Activated CD4-positive, alpha-beta T cell treated with anti-CD3 and anti-CD28 coated beads, Interleukin-2, amount 50 U/mL, for 48 hours (primary cell): ENCODE results near the gene SCGB3A2.
"Not testable (repeated sequence)": the region's sequence is repeated elsewhere in the genome, so short reads cannot be mapped to it uniquely, and the experiment has no call there.

Source experiments
- DNase-seq, 2 experiments: peaks; one replicate each; pipeline ENCODE4 v3.0.0-alpha.2; 2020

SCGB3A2 gene

DNA sequence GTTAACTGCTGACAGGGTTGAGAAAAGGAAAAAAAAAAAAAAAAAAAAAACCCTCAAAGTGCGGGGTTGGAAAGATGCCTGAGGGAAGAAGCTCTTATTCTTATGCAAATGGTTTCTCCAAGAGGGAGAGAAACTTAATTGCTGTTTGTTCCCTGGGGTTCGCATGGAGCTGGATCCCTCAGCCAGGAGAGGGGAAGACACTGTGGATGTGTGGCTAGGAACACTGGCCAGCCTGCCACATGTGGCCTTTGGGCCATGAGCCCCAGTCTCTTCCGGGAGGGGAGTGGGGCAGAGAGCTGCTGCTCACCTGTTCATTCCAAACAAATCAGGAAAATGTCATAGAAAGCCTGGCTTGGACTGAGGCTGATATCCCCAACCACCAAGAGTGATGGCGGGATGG is 9.4 kb upstream of the SCGB3A2 start:
- DNase-seq = no peak

DNA sequence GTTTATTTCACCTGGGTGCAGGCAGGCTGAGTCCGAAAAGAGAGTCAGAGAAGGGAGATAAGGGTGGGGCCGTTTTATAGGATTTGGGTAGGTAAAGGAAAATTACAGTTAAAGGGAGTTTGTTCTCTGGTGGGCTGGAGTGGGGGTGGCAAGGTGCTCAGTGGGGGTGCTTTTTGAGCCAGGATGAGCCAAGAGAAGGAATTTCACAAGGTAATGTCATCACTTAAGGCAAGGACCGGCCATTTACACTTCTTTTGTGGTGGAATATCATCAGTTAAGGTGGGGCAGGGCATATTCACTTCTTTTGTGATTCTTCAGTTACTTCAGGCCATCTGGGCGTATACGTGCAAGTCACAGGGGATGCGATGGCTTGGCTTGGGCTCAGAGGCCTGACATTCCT is 8.6 kb upstream of the SCGB3A2 start:
- DNase-seq = not testable (repeated sequence)

DNA sequence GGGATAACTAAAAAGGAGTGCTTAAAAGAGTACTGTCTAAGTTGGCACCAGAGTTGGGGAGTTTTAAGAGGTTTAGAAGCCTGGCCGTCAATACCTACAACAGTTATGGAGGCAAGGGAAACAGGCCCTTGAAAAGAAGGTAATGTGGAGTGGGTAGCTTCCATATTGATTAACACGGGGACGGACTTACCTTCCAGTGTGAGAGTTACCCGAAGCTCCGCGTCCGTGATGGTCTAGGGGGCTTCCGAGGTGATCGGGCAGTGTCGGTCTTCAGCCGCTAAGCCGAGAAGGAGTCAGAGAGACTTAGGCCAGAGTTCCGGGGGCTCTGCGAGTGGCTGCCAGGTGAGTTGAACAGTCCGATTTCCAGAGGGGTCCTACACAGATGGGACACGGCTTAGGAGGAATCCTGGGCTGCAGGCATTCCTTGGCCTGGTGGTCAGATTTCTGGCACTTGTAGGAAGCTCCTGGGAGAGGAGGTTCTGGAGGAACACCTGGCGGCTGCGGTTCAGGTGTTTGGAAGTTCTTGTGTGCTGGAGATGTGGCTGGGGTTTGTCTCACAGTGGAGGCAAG is 6.4 kb upstream of the SCGB3A2 start:
- not testable (repeated sequence) for DNase-seq

DNA sequence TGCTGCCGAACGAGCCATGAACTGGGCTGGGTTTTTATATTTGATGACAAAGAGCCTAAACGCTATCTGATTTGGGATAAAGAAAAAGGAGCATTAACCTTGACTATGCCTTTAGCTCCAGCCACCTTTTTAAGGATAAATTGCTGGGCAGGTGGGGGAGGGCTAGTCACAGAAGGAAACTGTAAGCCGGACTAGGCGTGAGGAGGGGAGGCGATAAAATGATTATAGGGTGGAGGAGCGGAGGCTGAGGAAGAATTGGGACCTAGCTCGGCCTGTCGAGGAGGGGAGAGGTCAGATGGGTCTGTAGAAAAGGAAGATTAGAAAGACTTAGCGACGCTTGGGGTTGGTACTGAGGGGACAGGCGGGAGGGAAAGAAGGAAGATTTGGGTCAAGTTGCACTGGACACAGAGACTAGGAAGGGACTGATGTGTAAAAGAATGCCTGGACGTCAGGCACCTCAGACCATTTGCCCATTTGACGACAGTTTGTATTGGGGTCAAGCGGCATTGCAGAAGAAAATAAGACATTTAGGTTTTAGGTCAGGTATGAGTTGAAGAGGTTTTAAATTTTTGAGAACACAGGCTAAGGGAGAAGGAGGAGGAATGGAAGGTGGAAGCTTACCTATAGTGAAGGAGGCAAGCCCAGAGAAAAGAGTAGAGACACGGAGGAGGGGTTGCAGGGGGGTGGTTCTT is 5.6 kb upstream of the SCGB3A2 start:
- DNase-seq = not testable (repeated sequence)

DNA sequence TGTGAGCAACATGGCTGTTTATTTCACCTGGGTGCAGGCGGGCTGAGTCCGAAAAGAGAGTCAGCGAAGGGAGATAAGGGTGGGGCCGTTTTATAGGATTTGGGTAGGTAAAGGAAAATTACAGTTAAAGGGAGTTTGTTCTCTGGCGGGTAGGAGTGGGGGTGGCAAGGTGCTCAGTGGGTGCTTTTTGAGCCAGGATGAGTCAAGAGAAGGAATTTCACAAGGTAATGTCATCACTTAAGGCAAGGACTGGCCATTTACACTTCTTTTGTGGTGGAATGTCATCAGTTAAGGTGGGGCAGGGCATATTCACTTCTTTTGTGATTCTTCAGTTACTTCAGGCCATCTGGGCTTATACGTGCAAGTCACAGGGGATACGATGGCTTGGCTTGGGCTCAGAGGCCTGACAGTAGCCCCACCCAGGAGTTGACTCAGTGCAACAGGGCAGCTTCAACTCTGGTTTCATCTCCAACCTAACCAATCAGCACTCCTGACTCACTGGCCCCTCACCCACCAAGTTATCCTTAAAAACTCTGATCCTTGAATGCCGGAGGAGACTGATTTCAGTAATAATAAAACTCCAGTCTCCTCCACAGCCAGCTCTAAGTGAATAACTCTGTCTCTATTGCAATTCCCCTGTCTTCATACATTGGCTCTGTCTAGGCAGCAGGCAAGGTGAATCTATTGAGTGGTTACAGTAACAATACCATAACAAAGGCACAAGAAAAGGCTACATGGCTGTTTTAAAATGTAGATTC is 4.2 kb upstream of the SCGB3A2 start:
- not testable (repeated sequence) for DNase-seq

DNA sequence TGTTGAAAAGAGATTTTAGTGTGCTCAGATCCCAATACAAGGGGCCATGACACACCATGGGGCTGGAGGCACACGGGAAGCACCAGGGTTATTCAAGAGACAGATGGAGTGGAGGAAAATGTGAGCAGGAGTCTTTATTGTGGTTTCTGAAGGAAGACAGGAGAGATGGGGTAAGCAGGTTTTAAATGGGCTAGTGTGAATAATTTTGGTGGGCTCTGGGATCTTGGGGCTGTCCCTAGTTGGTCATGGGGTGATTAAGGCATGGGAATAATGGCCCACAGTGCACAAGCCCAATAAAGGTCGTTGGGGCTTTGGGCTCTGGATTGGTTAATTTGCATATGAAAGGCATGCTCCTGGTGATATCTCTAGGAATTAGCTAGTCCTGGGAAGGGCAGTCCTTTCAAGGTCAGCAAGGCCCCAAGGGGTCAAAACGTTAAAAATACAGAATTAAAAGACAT is 3.6 kb upstream of the SCGB3A2 start:
- no peak for DNase-seq

DNA sequence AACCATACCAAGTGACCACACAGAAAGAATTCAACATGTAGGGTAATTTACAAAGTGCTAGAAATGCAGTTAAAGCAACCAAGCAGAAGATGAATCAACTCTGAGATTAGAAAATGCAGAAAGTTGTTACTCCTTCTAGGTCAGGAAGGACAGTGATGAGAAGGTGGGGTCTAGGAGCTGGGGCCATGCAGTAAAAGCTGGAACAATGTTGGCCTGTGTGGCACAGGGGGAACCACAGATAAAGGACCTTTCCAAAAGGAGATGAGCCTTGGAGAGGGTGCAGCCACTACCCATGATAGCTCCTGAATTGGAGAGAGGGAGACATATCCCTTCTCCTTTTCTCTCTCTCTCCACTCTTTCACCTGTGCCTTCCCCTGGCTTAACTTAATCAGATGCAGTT is 2.4 kb upstream of the SCGB3A2 start:
- DNase-seq = no peak

DNA sequence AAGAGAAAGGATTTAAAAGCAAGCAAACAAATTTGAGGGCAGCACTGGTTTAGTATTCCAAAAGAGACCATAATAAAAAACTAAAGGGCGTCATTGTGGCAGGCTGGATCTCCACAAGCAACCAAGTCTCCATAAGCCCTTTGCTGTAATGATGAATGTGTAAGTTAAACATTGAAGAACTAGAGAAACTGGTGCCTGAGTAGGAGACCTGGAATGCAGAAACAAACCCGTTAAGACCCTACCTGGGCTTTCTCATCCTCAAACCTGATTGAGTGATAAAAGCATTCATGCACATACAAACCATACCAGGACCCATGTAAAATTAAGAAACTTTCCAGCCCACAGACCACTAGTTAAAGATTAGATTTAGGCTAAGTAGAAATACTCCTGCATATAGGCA is 1.9 kb upstream of the SCGB3A2 start:
- DNase-seq = no peak

DNA sequence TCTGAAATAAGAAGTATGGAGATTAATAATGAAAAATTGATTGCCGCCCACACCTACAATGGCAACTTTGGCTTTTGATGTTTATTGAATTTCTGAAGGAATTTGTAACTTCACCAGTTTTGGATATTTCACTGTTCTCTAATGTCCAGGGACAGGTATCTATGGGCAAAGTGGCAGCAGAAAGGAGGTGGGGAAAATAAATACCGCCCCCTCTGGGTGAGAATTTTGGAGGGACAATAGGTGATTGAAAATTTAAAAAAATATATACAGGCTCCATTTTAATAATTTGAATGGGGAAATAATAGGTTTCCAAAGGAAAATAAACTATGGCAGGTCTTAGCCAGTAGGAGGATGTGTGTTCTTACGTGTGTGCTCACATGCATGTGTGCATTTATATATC is 1.3 kb downstream of the SCGB3A2 start:
- no peak for DNase-seq

DNA sequence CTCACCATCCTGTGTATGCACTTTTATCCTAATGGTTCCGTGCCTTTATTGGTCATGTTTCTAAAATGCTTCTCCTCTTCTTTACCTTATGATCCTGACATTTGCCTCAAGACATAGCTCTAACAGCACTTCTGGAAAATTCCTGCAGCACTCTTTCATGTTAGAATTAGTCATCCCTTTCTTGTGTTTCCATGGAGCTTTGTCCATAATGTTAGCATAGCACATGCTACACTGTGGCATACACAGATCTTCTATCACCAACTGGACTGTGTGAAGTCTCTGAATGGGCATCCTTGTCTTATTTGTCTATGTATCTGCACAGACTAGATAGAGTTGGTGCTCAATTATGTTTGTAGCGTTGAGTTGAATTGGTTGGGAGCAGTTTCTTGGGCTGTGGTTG is 2.0 kb downstream of the SCGB3A2 start:
- DNase-seq = no peak

DNA sequence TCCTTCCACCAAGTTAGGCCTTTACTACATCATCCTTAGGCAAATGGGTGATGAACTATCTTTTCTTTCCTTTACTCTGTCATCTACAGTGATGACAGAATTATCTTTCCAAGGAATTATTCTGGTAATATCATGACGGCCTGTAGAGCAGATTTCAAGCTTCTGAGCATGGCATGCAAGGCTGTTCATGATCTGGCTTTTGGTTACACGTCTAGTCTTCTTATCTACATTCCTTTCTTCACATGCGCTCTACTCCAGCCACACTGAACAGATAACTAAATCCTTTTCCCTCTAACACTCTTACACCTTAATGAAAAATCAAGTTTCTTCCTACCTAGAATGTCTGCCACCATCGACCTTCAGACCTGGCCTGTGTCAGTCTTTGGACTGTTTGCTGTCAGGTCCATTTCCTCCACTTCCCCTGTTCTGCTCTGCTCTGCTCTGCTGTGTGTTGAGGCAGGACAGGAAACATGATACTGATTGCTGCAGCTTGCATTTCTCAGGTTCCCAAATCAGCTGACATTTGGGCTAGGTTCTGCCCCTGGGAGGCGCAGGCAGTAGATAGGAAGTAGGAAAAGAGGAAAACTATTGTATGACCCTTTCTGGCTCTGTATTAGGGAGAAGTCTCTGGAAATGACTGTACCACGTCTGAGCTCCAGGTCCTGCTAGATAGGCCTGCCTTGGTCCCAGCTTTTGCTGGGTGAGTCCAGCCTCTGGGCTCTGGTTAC is 4.2 kb downstream of the SCGB3A2 start:
- DNase-seq = no peak

DNA sequence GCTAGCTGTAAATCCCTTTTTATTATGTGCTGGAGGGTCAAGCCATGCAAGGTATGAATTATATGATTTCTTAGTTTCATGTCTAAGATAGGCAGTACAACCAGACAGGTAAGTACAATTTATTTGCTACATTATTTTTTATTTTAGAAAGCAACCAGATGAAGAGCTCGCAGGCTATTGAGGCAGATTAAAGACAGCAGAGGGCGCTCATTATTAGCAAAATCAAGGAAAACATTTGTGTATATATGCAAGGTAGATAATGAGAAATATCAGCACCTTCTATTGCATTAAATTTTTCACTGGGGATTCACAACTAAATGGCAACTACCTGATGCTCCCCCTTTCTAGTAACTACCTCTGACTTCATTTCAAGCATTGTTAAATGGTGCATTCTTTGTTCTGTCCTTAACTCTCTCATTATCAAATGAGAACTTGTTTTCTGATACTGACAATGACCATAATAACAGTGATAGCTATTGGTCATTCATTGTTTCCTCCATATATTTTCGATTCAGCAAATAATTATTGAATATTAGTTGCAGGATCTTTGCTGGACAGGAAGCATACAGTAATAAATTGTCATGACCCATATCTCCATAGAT is 8.6 kb downstream of the SCGB3A2 start:
- no peak for DNase-seq

DNA sequence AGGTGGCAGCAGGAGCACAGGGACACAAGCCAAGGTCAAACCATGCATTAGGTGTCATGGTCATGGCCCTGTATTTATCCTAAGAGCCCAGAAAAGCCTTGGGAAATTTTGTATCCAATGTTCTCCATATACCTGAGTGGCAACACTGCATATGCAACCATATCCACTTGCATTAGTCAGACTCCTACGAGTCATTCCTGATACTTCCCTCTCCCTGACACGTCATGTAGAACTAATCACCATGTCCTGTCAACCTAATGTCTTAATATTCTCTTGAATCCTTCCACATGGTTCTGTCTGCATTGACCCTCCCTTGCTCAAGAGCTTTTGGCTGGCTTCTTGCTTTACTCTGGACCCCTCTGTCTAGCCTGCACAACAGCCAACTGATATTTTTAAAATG is 9.4 kb downstream of the SCGB3A2 start:
- no peak for DNase-seq

DNA sequence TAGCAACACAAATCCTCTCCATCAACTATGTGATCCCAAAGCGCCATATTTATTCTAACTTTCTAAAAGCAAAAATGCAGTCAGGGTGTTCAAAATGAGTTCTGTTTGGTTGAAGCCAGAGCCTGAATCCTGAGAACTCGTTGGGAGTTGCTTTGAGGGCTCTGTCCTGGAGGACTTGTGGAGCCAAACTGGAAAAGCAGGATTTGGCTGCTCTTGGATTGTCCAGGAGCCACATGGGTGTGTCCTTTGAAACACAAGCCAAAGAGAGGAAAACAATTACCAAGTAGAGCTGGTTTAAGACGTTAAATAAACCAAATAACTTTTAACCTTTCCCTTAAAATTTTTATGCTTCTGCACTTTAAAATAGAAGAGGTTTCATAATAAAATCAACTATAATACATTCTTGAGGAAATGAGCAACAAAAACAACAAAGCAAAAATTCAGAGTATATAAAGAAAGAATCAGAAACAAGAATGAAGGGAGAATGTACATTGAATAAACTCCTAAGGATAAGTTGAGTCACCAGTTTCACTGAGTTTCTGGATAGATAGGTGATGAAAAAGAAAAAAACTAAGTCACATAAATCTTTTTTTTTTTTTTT is 14.3 kb downstream of the SCGB3A2 start:
- no peak for DNase-seq

DNA sequence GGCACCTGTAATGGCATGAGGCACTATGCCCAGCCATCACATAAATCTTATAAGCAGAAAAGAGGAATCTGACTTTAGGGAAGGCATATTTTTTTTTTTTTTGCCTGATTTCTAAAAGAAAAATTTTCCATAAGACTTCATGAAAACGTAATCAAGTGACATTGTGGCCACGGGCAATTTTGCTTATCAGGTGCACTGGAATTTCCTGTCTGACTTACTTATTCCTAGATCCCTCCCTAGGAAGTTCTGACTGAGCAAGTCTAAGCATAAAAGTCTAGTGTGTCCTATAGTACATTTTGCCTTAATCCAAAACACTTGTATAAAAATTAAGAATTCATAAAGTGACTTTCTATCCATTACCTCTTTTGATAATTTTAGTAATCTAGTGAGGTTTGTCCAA is 15.3 kb downstream of the SCGB3A2 start:
- no peak for DNase-seq

DNA sequence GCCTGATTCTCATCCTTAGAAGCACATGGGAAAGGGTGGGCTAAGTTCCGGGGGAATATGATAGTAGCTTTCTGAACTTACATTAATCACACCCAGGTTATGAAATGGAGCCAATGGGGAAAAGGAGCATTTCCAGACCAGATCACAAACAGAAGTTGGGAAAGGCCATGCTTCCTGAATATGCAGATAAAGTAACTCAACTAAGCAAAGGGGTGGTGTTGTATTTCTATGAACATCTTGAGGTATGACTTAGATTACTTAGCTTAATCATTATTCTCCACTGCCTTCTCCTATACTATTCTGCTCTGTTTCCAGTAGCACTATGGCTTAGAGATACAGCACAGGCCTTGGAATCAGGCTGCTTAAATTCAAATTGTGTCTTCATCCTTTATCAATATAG is 17.4 kb downstream of the SCGB3A2 start:
- DNase-seq = no peak

DNA sequence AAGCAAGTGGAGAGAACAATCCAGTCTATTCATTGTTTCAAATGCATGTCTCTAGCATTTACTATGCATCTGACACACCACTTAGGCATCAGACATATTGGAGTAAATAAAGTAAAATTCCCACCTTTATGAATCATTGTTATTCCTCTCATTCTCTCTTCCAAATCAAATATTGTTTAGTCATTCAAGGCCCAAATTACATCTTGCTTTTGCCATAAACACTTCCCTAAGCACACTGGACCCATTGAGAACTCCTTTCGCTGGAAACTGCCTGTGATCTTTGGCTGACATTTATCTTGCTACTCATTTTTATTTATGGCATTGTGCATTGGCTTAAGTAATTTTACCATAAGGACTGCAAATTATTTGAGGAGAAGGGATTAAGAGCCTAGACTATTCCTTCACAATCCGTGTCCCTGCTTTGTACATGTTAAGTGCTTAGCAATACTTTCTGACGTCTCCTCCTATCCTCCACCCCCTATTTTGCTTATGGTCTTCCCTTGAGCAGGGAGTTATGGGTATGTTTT is 20.4 kb downstream of the SCGB3A2 start:
- no peak for DNase-seq

DNA sequence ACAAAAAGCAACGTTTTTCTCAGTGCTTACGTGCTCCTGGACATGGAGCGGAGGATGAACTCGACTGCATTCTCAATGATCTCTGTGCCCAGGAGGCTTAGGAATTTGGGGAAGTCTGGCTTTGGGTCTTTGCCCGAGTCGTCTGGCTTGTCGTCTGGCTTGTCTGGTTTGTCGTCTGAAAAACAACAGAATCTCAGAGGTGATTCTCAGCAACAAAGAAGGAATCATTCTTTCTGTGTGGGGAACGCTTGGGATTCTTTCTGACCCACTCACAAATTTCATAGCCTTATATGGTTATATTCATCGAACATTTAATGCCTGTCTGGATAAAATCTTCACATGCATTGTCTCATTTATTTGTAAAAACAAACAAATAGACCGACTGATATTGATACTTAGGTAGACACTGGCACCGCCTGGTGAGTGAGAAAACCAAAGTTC is 23.1 kb downstream of the SCGB3A2 start:
- no peak for DNase-seq

DNA sequence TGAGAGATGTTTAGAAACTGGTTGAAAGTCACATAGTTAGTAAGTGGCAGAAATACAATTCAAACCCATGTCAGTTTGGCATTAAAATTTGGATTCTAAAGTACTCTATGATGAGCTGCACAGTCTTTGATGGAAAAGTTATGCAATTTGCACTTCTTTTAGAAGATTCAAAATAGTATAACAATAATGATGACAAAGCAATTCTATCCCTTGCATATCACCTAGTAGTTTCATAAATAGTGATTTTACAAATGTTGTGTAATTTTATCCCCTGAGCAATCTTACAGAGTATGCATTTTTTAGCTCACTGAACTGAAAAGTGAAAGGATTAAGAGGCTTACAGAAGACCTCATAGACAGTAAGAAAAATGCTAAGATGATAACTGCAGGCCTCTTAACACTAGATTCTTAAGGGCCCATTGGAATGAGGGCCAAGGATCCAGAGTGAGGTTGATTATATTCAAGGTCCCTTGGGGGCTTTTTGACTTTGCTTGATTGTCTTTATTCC is 24.2 kb downstream of the SCGB3A2 start:
- DNase-seq = no peak

DNA sequence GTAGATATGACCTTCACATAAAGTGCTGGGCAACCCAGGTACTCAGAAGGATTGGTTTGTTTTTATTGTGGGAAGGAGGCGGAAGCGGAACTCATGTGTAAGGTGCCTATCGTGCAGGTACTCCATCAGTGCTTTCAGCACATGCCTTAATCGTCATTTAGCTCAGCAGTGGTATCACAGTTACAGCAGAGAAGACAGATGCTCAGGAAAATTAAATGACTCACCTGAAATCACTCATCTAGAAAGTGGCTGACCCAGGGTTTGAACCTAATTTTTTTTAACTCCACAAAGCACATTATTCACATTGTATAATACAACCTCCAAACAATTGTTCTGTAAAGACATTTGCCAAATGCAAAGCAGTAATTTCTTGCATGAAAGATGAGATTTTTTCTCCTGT is 25.6 kb downstream of the SCGB3A2 start:
- DNase-seq = no peak

DNA sequence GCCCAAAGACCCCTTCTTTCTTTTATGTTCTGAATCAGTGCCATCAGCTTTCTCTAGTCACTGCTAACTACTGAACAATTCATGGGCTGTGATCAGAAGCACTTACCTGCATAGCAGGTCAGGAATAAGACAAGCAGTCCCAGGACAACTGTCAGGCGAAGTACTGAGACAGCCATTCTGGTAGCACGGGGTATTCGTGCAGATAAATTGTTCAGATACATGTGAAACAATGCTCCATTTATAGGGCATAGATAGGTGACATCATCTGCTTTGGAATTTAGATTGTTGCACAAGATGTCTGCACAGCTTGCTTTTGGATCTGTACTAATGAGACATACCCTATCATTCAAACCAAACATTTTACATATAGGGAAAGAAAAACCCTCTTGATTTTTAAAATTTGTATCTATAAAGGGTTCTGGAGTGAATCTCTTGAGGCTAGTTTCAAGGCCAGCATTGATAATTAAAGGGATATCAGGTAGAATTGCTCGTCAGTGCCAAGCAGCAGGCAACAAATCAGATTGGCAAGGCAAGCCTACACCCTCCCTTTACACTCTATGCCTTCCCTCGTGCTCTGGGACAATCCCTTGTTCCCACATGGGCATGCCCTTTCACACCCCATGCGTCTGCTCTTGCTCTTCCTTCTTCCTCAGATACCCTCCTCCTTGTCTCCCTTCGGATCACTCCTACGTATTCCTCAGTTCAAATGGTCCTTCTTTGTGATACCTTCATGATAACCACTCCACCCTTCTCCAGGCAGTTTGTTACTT is 28.0 kb downstream of the SCGB3A2 start, which contains the start of gene C5orf46:
C5orf46 (minus strand) TSS at position 213 of the 770 bp plus-strand sequence; CDS start at position 176, 37 bp downstream.
- no peak for DNase-seq
